Psoas muscle (tissue), 8 donors: ENCODE results near the gene TTBK2. TPM values are rescaled to one million over a fixed set of nuclear protein-coding genes. Genes with fewer than 3 reads are reported as not detected.

Experiments used
- ATAC-seq, 4 donors: fragments of 200-7000 bp; cut with Tn5 transposase; one replicate each; pipeline ENCODE4 v1.9.1; 2020; ENCODE audit warnings: moderate library complexity in 3 of 4, mild to moderate bottlenecking in 2 of 4
- DNase-seq, 2 donors: peaks; one replicate each; pipeline ENCODE4 v3.0.0-alpha.2; 2020
- H3K27ac ChIP-seq: fragments of 200-600 bp; one replicate; pipeline ENCODE4 v1.8.0; 2022
- H3K27me3 ChIP-seq, 3 donors: fragments of 200-600 bp in 1 of 3; one replicate each; pipeline versions ENCODE4 v1.6.1 to v1.8.0; 2013 to 2022; ENCODE audit warnings: low read length in 2 of 3, mild to moderate bottlenecking in 2 of 3, moderate library complexity in 1 of 3; ENCODE audit not compliant: insufficient read depth in 3 of 3
- H3K36me3 ChIP-seq, 2 donors: fragments of 200-600 bp in 1 of 2; one replicate each; pipeline versions ENCODE4 v1.6.1 to v1.8.0; 2013 to 2022; ENCODE audit warnings: low read depth in 1 of 2, mild to moderate bottlenecking in 1 of 2, moderate library complexity in 1 of 2; ENCODE audit not compliant: insufficient read depth in 1 of 2
- H3K4me1 ChIP-seq: fragments of 200-600 bp; one replicate; pipeline ENCODE4 v1.8.0; 2022
- H3K4me3 ChIP-seq: fragments of 200-600 bp; one replicate; pipeline ENCODE4 v1.8.0; 2022; ENCODE audit warnings: mild to moderate bottlenecking
- H3K9me3 ChIP-seq: fragments of 200-600 bp; one replicate; pipeline ENCODE4 v1.8.0; 2022
- WGBS, 3 donors: extraction: QIAGEN DNeasy Blood & Tissue Kit; methylation state at CpG; one replicate each; pipeline versions ENCODE4 v1.1.6 to v1.1.7; 2013; 5-methylcytosine and 5-hydroxymethylcytosine counted together
- intact Hi-C, 2 donors: fragments of 100-400 bp; cut with DNase I; formaldehyde crosslinking; loops; one replicate each; pipeline versions ENCODE4 v1.11.0 to v1.14.2; 2022
- polyA plus RNA-seq, 3 donors: library from polyadenylated mRNA; stranded (reverse); fragments of 200-250 nt; gene quantifications; one replicate each; pipeline ENCODE4 v1.2.3, GENCODE V29; 2013
- total RNA-seq, 4 donors: library from RNA; stranded (reverse); fragmentation: NEBNext Ultra II Directional in 2 of 4; extraction: Animal tissue kit (Norgen Biotek cat#: 25700) in 2 of 4; gene quantifications; one replicate each; pipeline versions ENCODE4 v1.2.1 to v1.2.4, GENCODE V29; 2021 to 2023
- TF ChIP-seq, protein P1 (sequence below): fragments of 200-600 bp; IDR thresholded peaks from one replicate; pipeline ENCODE4 v1.8.0; 2022; ENCODE audit warnings: antibody characterized with exemption
- donor health status: healthy with polysubstance abuse.
- donor health status: DM: no; HTN: no; CAD: no; lungs with moderate emphysema.
- donor health status: Bipolar disorder and iron deficiency.
- donor health status: healthy.
- donor health status: DM: yes; HTN: yes; CAD: no.
- donor health status: DM: no; HTN: no; CAD: no.
- donor health status: DM: no; HTN: no; CAD: no.
- donor health status: DM: yes; HTN: yes; CAD: no.

Gene TTBK2
- total and polyA plus RNA-seq, 7 donors = 1.4 to 23.0 (median 15.8) TPM

DNA sequence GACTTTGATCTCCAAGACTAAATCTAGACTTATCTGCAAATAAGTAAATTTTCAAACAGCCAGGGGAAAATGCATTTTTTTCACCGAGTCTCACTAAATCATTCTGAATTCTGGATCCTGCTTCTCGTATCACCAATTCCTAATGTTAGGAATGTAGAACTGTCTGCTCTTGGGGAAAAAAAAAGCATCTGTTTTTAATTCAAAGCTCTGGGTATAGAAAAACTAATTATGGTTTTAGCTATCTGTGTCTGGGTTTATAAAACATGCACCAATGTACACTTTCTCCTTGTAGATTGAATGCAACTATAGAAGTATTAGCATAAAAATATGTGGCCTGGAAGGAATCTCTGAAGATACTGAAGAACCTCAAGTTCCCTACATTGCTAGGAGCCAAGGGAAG lies 178.9 kb downstream of the TTBK2 start:
- TF ChIP-seq, protein P1, sequence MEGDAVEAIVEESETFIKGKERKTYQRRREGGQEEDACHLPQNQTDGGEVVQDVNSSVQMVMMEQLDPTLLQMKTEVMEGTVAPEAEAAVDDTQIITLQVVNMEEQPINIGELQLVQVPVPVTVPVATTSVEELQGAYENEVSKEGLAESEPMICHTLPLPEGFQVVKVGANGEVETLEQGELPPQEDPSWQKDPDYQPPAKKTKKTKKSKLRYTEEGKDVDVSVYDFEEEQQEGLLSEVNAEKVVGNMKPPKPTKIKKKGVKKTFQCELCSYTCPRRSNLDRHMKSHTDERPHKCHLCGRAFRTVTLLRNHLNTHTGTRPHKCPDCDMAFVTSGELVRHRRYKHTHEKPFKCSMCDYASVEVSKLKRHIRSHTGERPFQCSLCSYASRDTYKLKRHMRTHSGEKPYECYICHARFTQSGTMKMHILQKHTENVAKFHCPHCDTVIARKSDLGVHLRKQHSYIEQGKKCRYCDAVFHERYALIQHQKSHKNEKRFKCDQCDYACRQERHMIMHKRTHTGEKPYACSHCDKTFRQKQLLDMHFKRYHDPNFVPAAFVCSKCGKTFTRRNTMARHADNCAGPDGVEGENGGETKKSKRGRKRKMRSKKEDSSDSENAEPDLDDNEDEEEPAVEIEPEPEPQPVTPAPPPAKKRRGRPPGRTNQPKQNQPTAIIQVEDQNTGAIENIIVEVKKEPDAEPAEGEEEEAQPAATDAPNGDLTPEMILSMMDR = no peak
- 88 to 93% (median 90%) methylated on average over 2 of the region's 2 CpGs for WGBS, 3 donors
- Histone ChIP-seq H3K36me3 (peaks cover 0 to 25% of the 10 kb centered on the region in 2 donors), H3K27ac (no peak overlapping the region), H3K9me3 (no peaks in the 10 kb centered on the region), H3K4me1 (no peaks in the 10 kb centered on the region), H3K4me3 (no peak overlapping the region), H3K27me3 (no peaks in the 10 kb centered on the region)
- DNase-seq = no peak
- intact Hi-C loops = no loop called here
- no peak for ATAC-seq

DNA sequence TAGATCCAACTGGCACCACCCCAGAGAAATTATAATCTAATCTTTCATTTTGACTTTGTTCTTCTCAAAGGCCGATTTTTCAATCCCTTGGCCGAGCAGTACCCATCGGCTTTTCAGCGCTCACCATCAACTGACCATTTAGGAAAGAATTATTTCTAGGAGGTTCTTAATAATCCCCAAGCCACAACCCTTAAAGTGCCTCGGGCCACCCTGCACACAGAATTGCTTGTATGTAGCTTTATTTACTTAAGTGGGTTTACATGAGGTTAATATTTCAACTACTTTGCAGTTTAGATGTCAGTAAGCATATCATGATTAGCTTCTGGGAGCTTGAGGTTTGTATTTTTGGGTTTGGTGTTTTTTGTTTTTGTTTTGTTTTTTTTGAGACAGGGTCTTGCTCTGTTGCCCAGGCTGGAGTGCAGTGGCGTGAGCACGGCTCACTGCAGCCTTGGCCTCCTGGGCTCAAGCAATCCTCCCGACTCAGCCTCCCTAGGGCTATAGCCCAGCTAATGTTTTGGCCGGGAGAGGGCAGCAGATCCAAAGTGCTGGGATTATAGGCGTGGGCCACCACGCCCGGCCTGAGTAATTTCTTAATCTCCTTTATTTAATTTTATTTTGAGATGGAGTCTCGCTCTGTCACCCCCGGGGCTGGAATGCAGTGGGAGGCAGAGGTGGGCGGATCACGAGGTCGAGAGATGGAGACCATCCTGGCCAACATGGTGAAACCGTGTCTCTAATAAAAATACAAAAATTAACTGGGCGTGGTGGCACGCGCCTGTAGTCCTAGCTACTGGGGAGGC lies 182.8 kb downstream of the TTBK2 start:
- H3K4me3 ChIP-seq = peak overlapping the region; percentile 84
- ATAC-seq (peak in 1 of 4 donors; percentile 9), DNase-seq (no peak)
- no peaks in the 10 kb centered on the region for H3K27me3 ChIP-seq
- TF ChIP-seq, protein P1 = no peak
- H3K9me3 ChIP-seq = no peaks in the 10 kb centered on the region
- 77 to 81% (median 78%) methylated on average over 21 of the region's 21 CpGs for WGBS, 3 donors
- peak overlapping the region; percentile 92 for H3K27ac ChIP-seq
- H3K4me1 ChIP-seq = peaks cover 10% of the 10 kb centered on the region
- H3K36me3 ChIP-seq = peaks cover 0 to 31% of the 10 kb centered on the region in 2 donors
- intact Hi-C loops = loop anchor here (10.0 kb wide), 1 partner anchor 187 kb away; the partner anchor contains the start of gene TTBK2 (in 2 of the 2)

DNA sequence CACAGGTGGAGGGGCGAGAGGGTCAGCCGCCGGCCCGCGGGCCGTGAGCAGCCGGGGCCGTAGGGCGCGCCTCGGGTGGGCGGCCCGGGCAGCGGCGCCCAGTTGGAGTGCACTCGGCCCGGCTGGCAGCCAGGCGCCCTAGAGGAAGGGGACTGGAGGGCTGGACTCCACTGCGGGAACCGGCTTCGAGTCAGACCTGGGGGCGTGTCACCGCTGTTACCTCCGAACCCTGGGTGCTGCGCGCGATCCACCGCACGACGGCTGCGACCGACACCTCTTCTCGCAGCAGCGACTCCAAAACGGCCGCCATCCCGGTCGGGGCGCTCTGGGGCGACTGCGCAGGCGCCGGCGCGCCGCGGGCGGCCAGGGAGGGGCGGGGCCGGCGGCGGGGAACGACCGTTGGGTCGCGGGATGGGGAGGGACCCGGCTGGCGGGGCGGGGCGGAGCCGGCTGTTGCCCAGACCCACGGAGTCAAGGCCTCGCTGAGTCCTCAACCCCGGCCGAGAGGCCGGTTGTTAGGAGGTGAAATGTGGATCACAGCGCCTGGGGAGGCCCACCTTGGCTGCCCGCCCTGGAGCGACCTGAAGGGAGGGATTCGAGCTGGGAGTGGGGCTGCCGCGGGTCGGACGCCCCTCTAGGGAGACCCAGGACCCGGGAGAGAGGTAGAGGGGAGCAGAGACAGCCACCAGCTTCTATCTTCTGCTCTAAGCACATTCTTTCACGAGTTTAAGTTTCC lies 183.6 kb downstream of the TTBK2 start, which contains the start of gene CDAN1:
Gene CDAN1 (minus strand): TSS at position 336 of the 736 bp plus-strand sequence. CDS start 26 bp downstream, at position 310.
- Histone ChIP-seq H3K27ac (peak within 1 kb of the TSS; percentile 92), H3K9me3 (no peaks in the 10 kb centered on the region), H3K27me3 (no peaks in the 10 kb centered on the region), H3K4me1 (peaks cover 10% of the 10 kb centered on the region), H3K4me3 (peak within 1 kb of the TSS; percentile 84), H3K36me3 (peaks cover 0 to 39% of the 10 kb centered on the region in 2 donors)
- peak; percentile 95 to 97 for DNase-seq
- WGBS, 3 donors = 0 to 1% (median 1%) methylated on average over 60 to 76 of the region's 76 CpGs
- ATAC-seq = peak; percentile 97 to 98 (median 98)
- intact Hi-C loops = loop anchor here (10.0 kb wide), 1 partner anchor 188 kb away; the partner anchor contains the start of gene TTBK2 (in 2 of the 2)
- TF ChIP-seq, protein P1 = no peak

DNA sequence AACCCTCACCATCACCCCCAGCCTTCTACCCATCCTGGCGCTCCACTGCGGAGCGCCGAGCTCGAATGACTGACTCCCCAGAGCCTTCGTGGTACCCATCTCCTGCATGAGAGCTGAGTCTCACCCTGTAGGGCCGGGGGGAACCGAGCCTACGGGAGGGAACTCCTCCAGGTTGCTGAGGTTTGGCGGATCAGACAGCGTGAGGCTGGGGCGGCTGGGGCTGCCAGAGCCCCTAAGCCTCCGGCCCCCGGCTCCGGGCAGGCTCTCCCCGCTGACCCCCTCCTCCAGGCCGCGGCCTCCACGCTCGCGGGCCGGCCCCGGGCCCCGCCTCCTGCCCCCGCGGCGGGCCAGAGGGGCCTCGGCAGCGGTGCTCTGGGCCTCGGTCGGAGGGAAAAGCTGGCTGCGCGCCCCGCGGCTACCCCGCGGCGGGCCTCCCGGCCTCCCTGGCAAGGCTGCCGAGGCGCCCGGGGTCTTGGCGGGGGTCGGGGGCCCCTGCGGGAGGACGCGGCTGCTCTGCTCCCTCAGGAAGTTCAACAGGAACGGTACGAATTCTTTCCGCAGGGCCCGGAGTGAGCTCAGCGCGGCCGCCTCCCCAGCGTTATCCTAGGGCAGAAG lies 184.3 kb downstream of the TTBK2 start:
- no peaks in the 10 kb centered on the region for H3K9me3 ChIP-seq
- peak overlapping the region; percentile 84 for H3K4me3 ChIP-seq
- DNase-seq (peak in 1 of 2 donors; percentile 27), ATAC-seq (peak in 2 of 4 donors; percentile 12 to 28)
- peak overlapping the region; percentile 92 for H3K27ac ChIP-seq
- peaks cover 2 to 46% of the 10 kb centered on the region in 2 donors for H3K36me3 ChIP-seq
- intact Hi-C loops = loop anchor here (10.0 kb wide), 1 partner anchor 189 kb away; the partner anchor contains the start of gene TTBK2 (in 2 of the 2)
- TF ChIP-seq, protein P1 = no peak
- no peaks in the 10 kb centered on the region for H3K27me3 ChIP-seq
- H3K4me1 ChIP-seq = peaks cover 10% of the 10 kb centered on the region
- 2 to 4% (median 2%) methylated on average over 34 to 55 of the region's 55 CpGs for WGBS, 3 donors
